ENCODE results near the gene JTB. TPM values are rescaled to one million over a fixed set of nuclear protein-coding genes. Genes with fewer than 3 reads are reported as not detected.

The JTB gene
- total RNA-seq, 1 experiment from 2014 or later: 123 TPM

- Histone ChIP-seq H3K36me3 (ENCODE audit: control insufficient read depth in 1 of 2, insufficient read depth in 2 of 2, low read length in 2 of 2) (no peaks in the 10 kb centered on the region), H3K79me2 (ENCODE audit: insufficient read depth, low read length) (no peaks in the 10 kb centered on the region), H3K9ac (ENCODE audit: low read length) (no peak overlapping the region), H4K20me1 (ENCODE audit: insufficient read depth) (no peaks in the 10 kb centered on the region), H3K9me3 (ENCODE audit: control insufficient read depth in 1 of 2, insufficient read depth in 1 of 2, low read depth in 1 of 2, low read length in 2 of 2) (no peaks in the 10 kb centered on the region), H3K27ac (ENCODE audit: low read depth, low read length) (no peak overlapping the region), H3K9me2 (ENCODE audit: insufficient read depth) (no peaks in the 10 kb centered on the region), H3K4me3 (replicated peaks in 1 of 2; ENCODE audit: low read depth in 1 of 2, low read length in 2 of 2) (no peak overlapping the region), H3K4me1 (ENCODE audit: control insufficient read depth in 1 of 2, insufficient read depth in 2 of 2, low read length in 2 of 2) (peaks cover 7 to 16% of the 10 kb centered on the region in 2 experiments), H3K27me3 (ENCODE audit: insufficient read depth, low read length) (no peaks in the 10 kb centered on the region), H2AFZ (ENCODE audit: low read depth, low read length, poor library complexity, severe bottlenecking) (no peak overlapping the region), H3K4me2 (ENCODE audit: low read length) (no peak overlapping the region)
- TF ChIP-seq ATF3 (IDR thresholded peaks at IDR 0.05) (no peak), YY1 (IDR thresholded peaks at IDR 0.05; ENCODE audit: extremely low read depth, insufficient replicate concordance, low read depth, low read length) (no peak), SP1 (IDR thresholded peaks at IDR 0.05; ENCODE audit: low read depth) (no peak), REST (IDR thresholded peaks at IDR 0.05; ENCODE audit: low read depth) (no peak), RAD21 (IDR thresholded peaks at IDR 0.05; ENCODE audit: low read depth) (no peak), EZH2 (IDR thresholded peaks at IDR 0.05) (no peak), POLR2AphosphoS5 (IDR thresholded peaks at IDR 0.05; ENCODE audit: low read depth, low read length) (no peak), TCF7L2 (IDR thresholded peaks at IDR 0.05; ENCODE audit: borderline replicate concordance, extremely low read depth, insufficient read depth, insufficient read length) (no peak), EGR1 (IDR thresholded peaks at IDR 0.05; ENCODE audit: low read depth) (no peak)
- RAD21 ChIA-PET (ENCODE audit: low non-redundant PET in 1 of 2, low total read pairs in 2 of 2, uncharacterized antibody in 2 of 2, unreplicated experiment in 2 of 2): no interaction called here
- no TSS peak for BruUV-seq (replicated peaks)
- ATAC-seq: no peak
- POLR2A ChIA-PET: interaction anchor here (1.1 kb wide), 1 partner anchor 16 kb away, joined by 5 read pairs; no protein-coding TSS in a partner anchor
- CTCF ChIA-PET: no interaction called here
- DNase-seq (ENCODE audit: low read depth, low spot score): no peak
- intact Hi-C loops (cut with micrococcal nuclease): no loop called here
Measured at GRCh38 chr1:154006136-154006535, 28.7 kb upstream of the JTB start.

Measured in HCT116 (cell line).